Left renal pelvis (tissue), 4 donors: ENCODE data around the gene FBXL13. TPM values are rescaled to one million over a fixed set of nuclear protein-coding genes. Genes with fewer than 3 reads are reported as not detected.
"Not testable (repeated sequence)": the region's sequence is repeated elsewhere in the genome, so short reads cannot be mapped to it uniquely, and the experiment has no call there.

Experiments used
- DNase-seq, 4 donors: peaks; one replicate each; pipeline ENCODE4 v3.0.0-alpha.2; 2013; ENCODE audit warnings: low read depth in 4 of 4, low spot score in 3 of 4
- polyA plus RNA-seq, 4 donors: library from polyadenylated mRNA; unstranded; fragments of 120-200 nt; gene quantifications; one replicate each; pipeline ENCODE4 v1.2.1, GENCODE V29; 2013; ENCODE audit not compliant: insufficient read length in 4 of 4

FBXL13 gene
- polyA plus RNA-seq, 4 donors: 1.1 to 2.6 (median 2.4) TPM

DNA sequence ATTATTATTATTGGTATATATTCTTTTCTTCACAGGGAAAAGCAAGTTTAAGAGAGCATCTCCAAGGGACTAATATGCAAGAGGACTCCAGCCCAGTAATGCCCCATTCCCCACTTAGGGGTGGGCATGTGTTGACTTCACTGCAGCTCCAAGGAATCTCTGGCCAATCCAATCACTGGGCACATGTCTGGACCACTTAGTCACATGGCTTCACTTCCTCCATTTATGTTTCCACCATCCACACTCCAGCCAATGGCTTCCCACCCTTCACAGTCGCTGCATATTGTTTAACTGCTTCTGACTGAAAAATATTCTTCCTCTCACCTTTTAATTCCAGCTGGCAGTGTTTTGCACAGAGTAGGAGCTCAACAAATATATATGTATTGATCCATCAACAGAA, 43.6 kb downstream of the FBXL13 start:
- no peak for DNase-seq

GRCh38 chr7:103025341-103025740, 49.3 kb downstream of the FBXL13 start:
- DNase-seq: no peak

- DNase-seq: not testable (repeated sequence)
Measured at GRCh38 chr7:103023578-103023977, 51.0 kb downstream of the FBXL13 start.

GRCh38 chr7:103021490-103021889, 53.1 kb downstream of the FBXL13 start:
- DNase-seq: not testable (repeated sequence)

DNA sequence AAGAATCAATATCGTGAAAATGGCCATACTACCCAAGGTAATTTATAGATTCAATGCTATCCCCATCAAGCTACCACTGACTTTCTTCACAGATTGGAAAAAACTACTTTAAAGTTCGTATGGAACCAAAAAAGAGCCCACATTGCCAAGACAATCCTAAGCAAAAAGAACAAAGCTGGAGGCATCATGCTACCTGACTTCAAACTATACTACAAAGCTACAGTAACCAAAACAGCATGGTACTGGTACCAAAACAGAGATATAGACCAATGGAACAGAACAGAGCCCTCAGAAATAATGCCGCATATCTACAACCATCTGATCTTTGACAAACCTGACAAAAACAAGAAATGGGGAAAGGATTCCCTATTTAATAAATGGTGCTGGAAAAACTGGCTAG, 53.7 kb downstream of the FBXL13 start:
- not testable (repeated sequence) for DNase-seq

DNA sequence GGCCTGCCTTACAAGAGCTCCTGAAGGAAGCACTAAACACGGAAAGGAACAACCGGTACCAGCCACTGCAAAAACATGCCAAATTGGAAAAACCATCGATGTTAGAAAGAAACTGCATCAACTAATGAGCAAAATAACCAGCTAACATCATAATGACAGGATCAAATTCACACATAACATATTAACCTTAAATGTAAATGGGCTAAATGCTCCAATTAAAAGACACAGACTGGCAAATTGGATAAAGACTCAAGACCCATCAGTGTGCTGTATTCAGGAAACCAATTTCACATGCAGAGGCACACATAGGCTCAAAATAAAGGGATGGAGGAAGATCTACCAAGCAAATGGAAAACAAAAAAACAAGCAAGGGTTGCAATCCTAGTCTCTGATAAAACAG, 56.3 kb downstream of the FBXL13 start:
- DNase-seq: not testable (repeated sequence)

DNA sequence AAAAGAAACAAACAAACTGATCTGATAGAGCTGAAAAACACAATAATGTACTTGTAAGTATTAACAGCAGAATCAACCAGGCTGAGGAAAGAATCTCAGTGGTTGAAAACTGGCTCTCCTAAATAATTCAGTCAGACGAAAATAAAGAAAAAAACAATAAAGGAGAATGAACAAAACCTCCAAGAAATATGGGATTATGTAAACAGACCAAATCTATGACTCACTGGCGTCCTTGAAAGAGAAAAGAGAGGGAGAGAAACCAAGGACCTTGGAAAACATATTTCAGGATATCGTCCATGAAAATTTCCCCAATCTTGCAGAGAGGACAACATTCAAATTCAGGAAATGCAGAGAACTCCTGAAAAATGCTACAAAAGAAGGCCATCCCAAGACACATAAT, 62.9 kb downstream of the FBXL13 start:
- DNase-seq: no peak

- no peak for DNase-seq
Measured at GRCh38 chr7:103010211-103010610, 64.4 kb downstream of the FBXL13 start.

DNA sequence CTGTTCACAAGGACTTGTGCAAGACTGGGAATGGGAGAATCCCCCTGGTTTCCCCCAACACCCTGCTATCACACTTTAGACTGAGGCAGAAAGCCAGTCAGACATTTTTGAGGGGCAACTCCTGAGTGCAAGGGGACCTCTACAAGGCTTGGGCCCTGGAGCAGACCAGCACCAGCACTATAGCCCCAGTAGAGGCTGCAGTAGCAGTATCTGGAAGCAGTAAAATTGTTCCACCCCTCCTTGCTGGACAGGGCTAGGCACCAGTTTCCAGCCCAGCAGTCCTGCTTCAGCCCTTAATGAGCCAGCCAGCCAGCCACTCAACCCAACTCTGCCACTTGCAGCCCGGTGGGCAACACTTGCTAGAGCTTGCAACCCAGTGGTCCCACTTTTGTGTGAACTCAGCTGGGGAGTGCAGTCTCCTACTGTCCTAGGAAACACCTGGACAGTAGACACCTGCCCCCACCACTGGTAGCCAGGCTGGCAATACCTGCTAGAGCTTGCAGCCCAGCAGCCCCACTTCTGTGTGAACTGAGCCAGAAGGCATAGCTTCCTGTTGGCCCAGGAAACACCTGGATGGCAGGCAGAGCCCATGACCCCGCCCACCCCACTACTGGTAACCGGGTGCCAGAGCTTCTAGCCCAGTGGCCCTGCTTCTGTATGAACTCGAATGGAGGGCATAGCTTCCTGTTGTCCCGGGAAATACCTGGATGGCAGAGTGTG, 65.0 kb downstream of the FBXL13 start:
- no peak for DNase-seq

- no peak for DNase-seq
Measured at GRCh38 chr7:103003004-103003403, 71.6 kb downstream of the FBXL13 start.

GRCh38 chr7:103001210-103001609, 73.4 kb downstream of the FBXL13 start:
- DNase-seq: no peak

GRCh38 chr7:102996957-102997356, 77.6 kb downstream of the FBXL13 start:
- no peak for DNase-seq

- DNase-seq: not testable (repeated sequence)
Measured at GRCh38 chr7:102995609-102996008, 79.0 kb downstream of the FBXL13 start.

DNA sequence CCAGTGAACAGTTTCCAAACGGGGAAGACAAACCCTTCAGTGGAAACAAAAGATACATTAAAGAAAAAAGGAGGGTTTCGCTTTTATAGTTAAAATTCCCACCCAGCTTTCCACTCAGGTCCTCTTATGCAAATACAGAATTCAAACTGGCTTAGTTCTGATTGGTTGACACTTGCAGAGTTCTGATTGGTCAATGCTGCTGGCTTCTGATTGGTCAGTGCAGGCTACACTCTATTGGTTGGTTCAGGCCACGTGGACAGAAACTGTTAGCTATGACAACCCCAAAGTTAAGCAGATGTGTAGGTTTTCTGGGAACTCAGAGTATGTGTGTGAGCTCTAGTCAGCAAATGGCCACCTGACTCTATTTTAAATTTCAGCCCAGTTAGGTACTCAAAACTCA, 80.0 kb downstream of the FBXL13 start:
- no peak for DNase-seq

GRCh38 chr7:102993718-102994029, 80.9 kb downstream of the FBXL13 start:
- DNase-seq: no peak

DNA sequence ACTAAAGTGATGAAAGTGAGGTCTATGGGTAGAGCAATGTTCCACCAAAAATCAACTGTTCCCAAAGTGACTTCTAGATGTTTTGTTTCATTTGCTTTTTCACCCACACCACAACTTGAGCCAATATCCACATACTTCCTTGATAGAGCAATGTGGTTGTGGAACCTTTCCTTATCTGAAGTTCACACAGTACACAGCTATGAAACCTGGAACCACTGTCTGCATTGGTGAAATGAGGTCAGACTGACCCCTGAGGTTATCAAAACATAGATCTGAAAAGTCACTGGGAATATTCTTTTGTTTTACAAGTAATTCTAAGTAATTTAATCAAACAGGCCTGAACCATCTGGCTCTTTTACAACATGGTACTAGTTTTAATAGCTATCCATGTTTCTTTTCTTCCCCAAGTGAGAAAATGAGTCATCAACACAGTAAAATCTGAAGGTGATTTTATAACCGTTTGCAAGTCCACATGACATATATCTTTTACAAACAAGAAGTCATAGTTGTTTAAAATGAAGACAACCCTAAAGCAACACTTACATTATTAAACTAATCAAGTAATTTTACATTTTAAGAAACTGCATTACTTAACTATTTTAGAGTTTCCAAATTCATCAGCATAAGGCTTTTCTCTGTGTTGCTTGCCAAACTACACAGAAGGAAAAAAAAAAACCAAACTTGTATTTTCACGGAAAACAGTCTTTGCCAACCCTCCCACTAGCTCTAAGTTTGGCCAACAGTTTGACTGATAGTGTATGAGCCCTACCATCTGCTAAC, 81.5 kb downstream of the FBXL13 start:
- DNase-seq: peak; percentile 6 to 24 (median 16)

DNA sequence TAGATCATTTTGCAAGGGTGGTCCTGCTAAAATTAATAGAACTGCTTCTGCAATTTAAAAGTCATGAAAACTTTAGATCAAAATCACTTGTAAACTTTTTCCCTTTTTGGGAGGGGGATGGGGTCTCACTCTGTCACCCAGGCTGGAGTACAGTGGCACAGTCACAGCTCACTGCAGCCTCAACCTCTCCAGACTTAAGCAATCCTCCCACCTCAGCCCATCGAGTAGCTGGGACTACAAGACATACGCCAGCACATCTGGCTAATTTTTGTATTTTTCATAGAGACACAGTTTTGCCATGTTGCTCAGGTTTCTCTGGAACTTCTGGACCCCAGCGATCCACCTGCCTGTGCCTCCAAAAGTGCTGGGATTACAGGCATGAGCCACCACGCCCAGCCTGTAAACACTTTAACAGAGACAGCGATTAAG, 82.1 kb downstream of the FBXL13 start:
- no peak for DNase-seq

DNA sequence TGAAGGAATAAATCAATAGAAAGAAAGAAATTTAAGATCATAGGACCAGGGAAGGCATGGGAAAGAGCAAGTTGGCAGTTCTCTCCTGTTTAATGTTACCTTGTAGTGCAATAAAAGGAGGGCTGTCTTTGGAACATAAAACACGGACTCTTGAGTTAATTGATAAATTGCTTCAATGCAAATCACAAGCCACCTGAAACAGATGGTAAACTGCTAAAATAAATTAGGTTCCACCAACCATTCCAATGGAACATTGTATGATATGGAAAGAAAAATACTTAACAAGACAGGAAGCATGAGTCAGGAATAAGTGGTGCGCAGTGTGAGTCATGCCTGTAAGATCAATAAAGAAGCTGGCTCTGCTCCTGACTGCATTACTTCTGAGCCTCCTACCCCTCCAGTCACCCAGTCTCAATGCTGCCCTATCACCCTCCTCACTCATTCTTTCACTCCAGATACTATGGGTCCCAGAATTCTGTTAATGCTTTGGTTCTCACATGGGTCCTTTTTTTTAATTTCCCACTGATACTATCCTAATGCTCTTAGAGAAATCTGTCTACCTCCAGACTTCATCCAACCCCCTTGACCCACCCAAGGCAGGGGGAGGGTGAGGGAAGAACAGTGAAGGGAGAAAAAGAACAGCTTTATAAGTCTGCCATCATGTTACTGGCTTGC, 82.9 kb downstream of the FBXL13 start:
- DNase-seq: no peak

GRCh38 chr7:102991077-102991539, 83.5 kb downstream of the FBXL13 start:
- no peak for DNase-seq

GRCh38 chr7:102990642-102991041, 84.0 kb downstream of the FBXL13 start:
- DNase-seq: no peak
